Fibroblast of skin of right quadriceps (primary cell): ENCODE data around the gene CEMIP2.
A peak's percentile ranks its signal among the peaks of the same experiment; 100 is the strongest.

Experiments used
- DNase-seq: peaks from one replicate; pipeline ENCODE4 v3.0.0-alpha.2; 2013

The CEMIP2 gene

DNA sequence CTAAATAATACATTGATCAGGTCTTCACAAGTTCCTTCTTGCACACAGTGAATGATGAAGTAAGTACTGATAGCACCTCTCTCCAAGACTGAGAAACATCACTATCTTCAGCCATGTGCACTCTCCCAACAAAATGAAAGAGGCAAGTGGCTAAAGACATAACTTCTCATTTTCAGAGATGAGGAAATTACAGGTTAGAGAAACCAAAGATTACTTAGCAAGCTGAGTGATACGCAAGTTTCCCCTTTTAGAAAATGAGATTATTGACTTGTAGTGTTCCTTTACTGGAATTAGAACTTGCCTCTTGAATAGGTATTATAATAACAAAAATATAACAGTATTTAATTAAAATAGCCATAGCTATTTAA lies 21.6 kb downstream of the CEMIP2 start:
- DNase-seq, result no peak

- no peak for DNase-seq
Observed at GRCh38 chr9:71746023-71746757, 22.1 kb downstream of the CEMIP2 start.

DNA sequence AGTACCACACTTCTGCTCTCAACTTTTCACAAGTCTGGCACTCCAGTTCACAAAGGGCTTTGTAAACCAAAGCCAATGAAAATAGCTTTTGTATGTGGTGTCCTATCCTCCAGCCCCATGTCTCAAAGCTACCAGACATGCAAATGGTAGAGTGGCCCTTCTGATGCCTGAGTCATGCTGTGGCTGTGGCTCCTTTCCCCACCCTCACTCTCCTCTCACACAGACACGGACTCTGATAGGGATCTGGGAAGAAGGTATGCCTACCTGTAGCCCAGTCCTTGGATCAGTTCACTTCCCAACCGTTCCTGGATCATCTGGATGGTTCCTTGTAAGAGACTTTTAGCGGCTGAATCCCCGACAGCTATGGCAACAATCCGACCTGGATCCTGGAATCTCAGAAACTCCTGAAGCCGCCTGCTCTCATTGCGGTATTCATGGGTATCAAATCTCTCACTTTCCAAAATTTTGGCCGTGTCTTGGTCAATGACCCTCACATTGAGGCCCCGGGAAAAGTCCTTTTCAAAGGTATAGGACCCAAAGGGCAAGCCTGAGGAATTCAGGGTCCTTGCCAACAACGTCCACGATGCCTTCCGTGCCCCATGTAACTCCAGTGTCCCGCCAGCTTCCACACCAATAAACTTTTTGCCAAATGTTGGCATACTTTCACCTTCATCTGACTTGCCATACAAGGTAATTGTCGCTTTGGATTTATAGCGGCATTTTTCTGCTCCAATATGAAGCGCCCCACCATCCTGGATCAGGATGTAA lies 23.4 kb downstream of the CEMIP2 start:
- no peak for DNase-seq

GRCh38 chr9:71743882-71744281 lies 24.4 kb downstream of the CEMIP2 start:
- no peak for DNase-seq

- peak; percentile 55 for DNase-seq
Observed at GRCh38 chr9:71743217-71743705, 25.1 kb downstream of the CEMIP2 start.

DNA sequence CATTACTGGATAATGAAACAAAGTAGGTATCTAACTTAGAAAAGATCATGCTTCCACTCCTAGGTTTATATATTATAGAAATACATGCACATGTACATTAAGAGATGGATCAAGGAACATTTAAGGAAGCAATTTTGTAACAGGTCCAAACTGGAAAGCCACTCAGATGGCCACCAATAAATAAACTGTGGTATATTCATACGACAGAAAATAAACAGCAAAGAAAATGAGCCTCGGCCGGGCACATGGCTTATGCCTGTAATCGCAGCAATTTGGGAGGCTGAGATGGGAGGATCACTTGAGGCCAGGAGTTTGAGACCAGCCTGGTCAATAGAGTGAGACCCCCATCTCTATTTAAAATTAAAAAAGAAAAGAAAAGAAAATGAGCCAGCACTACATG lies 25.6 kb downstream of the CEMIP2 start:
- no peak for DNase-seq

DNA sequence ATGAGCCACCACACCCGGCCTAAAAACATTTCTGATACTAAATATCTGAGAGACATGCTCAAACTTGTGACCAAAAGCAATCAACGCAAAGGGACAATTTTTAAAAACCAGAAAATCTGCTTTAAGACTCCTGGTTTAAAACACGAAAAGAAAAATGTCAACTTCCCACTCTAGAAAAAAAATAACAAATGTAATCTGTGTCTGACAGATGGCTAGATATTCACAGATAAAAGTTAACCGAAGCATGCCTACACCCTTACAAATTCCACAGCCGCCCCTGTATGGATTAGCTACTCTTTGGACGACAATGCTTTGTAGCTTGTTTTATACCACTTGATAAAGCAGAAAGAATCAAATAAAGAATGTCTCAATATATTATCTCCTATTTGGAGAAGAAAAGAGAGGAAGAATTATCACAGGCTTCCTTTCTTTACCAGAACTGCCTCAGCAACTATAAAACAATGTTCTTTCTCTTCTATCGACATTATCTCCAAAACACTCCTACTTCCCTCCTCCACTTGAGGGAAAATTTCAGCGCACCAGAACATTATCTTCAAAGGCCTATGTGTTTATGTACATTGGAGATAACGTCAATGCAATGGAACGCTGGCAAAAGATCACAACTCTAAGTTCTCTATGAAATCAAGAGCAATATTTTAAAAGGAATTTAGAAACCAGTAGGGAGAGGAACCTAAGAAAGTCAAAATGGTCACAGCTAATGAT lies 26.2 kb downstream of the CEMIP2 start:
- no peak for DNase-seq

- DNase-seq, result no peak
Observed at GRCh38 chr9:71740199-71740598, 28.1 kb downstream of the CEMIP2 start.

DNA sequence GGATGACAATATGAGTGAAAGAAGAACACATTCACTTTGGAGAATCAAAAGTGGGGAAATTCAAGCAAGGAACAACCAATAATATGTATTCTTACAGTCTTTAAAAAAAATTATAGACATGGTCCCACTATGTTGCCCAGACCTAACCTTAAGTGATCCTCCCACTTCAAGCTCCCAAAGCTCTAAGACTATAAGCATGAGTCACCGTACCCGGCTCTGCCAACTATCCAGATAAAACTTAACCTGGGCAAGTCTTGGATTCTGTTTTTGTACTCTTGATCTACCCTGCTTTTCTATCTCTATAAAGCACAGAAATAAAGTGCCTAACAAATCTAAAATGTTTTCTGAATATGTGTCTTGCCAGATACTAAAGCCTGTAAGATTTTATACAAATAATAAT lies 30.9 kb downstream of the CEMIP2 start:
- no peak for DNase-seq

DNA sequence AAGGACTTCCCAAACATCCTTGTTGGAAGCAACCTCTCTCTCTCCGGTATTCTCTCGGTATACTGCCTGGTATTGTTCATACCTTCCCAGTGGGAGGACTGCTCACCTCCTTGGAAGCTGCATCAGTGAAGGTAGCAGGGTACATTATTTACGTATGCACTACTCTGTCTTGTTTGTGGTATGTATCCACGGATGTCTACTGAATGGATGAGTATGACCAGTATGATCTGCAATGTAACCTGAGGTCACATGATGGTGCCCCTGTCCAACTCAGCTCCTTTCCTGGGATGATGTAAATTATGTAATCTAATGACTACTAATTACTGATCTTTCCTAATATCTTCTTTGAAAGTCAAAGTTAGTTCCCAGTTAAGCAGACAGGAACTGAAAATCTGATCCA lies 32.1 kb downstream of the CEMIP2 start:
- DNase-seq, result no peak

GRCh38 chr9:71734950-71735349 lies 33.4 kb downstream of the CEMIP2 start:
- no peak for DNase-seq

GRCh38 chr9:71733176-71733575 lies 35.1 kb downstream of the CEMIP2 start:
- peak; percentile 73 for DNase-seq

- no peak for DNase-seq
Observed at GRCh38 chr9:71729816-71730526, 38.3 kb downstream of the CEMIP2 start.

GRCh38 chr9:71726723-71727122 lies 41.6 kb downstream of the CEMIP2 start:
- DNase-seq, result no peak

- no peak for DNase-seq
Observed at GRCh38 chr9:71725590-71726338, 42.5 kb downstream of the CEMIP2 start.

- peak; percentile 59 for DNase-seq
Observed at GRCh38 chr9:71721855-71722254, 46.5 kb downstream of the CEMIP2 start.

DNA sequence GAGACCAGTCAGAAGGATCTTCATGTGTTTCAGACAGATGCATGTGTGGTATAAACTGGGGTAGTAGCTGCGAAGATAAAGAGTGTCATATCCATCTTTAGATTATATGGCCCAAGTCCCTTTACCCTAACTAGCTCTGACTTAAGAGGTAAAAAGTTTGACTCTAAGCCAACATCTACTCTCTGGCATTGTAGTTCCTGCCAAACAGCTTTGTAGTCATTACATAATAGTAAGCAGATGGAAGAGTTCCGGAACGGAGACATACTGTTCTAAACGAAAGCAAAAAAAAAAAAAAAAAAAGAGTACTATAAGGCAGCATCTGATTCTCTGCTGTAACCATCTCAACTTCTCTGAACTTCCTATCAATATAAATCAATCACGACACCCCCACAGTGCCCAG lies 48.8 kb downstream of the CEMIP2 start:
- DNase-seq, result peak; percentile 68

DNA sequence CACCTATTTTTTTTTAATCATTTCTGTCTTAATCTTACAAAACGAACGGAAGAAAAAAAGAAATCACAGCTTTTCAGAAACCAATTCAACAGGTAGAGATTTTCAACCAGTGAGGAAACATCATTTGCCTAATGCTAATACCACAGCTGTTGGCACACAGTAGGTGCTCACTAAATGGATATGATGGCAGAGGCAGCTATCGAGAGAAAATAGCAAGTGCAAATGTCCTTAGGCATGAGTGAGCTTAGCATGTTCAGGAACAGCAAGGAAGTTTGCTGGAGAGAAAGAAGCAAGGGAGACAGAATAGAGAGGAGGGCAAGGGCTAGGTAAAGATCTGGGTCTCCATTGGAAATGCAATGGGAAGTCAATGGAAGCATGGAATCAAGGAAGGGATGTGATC lies 49.2 kb downstream of the CEMIP2 start:
- DNase-seq, result no peak

DNA sequence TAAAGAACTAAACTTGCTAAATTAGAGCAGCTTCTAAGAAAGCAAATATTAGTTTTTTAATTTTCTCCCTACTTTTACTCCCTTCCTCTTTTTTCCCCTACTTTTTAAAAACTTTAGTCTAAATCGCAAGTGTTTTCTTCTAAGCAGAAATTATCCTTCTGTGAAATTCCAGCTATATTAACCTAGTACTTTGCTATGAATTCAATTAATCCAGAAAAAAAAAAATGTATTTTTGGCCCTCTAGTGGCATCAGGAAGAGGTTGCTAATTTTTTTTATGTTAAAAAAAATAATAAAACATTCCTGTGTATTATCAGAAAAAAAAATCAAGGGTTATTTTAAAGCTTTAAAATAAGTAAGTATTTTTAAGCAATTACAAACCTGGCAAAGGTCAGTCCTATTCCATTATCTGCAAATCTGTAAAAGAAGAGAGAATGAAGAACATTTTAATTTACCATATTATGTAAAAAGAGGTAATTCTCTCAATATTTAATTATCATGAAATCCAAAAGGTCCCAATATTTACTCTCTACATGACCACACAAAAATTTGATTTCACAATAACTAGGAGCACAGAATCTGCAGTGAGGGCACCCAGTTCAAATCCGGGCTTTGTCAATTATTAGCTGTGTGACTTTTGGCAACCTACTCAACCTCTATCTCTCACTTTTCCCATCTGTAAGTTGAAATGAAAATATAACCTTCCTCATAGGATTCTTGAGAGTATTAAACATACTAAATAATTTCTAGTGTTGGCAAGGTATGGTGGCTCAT lies 52.0 kb downstream of the CEMIP2 start:
- no peak for DNase-seq

- DNase-seq, result no peak
Observed at GRCh38 chr9:71710856-71711255, 57.5 kb downstream of the CEMIP2 start.

DNA sequence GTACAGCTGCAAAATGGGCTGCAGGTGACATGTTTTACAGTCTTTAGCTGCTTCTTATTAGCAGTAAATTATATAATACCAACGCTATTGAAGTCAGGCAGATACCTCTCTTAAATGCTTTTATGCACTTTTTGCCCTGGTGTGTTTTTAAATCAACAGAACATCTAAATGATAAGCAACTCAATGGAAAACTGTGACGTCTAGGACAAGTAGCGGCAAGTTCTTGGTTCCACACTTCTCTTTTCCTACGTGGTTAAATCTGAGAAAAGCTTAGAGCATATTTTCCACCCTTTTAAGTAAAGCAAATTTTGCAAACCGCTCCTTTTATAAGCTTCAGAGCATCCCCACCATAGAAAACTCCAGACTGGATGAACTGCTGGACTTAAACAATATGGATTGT lies 58.1 kb downstream of the CEMIP2 start:
- no peak for DNase-seq

GRCh38 chr9:71709384-71709783 lies 58.9 kb downstream of the CEMIP2 start:
- no peak for DNase-seq
